Measurements from ENCODE around the gene OR51L1.

DNA sequence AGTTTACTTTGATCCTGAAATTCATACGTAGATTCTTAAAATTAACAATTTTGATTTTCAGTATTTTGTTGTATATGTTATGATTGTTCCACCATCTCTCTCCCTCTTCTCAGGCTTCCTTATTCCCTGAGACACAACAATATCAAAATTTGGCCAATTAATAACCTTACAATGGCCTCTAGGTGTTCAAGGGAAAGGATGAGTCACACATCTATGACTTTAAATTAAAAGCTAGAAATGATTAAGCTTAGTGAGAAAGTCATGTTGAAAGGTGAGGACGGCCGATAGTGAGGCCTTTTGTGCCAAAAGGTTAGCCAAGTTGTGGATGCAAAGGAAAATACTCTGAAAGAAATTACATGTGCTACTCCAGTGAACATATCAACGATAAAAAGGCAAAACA lies 46.2 kb downstream of the OR51L1 start:
- TF ChIP-seq, protein P1, sequence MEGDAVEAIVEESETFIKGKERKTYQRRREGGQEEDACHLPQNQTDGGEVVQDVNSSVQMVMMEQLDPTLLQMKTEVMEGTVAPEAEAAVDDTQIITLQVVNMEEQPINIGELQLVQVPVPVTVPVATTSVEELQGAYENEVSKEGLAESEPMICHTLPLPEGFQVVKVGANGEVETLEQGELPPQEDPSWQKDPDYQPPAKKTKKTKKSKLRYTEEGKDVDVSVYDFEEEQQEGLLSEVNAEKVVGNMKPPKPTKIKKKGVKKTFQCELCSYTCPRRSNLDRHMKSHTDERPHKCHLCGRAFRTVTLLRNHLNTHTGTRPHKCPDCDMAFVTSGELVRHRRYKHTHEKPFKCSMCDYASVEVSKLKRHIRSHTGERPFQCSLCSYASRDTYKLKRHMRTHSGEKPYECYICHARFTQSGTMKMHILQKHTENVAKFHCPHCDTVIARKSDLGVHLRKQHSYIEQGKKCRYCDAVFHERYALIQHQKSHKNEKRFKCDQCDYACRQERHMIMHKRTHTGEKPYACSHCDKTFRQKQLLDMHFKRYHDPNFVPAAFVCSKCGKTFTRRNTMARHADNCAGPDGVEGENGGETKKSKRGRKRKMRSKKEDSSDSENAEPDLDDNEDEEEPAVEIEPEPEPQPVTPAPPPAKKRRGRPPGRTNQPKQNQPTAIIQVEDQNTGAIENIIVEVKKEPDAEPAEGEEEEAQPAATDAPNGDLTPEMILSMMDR (IDR thresholded peaks at IDR 0.05): no peak
- TF ChIP-seq POLR2A (IDR thresholded peaks at IDR 0.05) (no peak), EP300 (IDR thresholded peaks at IDR 0.05) (no peak)

All from suprapubic skin (tissue), 3 donors.